ENCODE data around the gene SENP5. TPM values are rescaled to one million over a fixed set of nuclear protein-coding genes. Genes with fewer than 3 reads are reported as not detected.
A peak's percentile ranks its signal among the peaks of the same experiment; 100 is the strongest.
"Not testable (repeated sequence)": the region's sequence is repeated elsewhere in the genome, so short reads cannot be mapped to it uniquely, and the experiment has no call there.

Gene SENP5
- total and polyA plus RNA-seq, 5 experiments from 2014 or later: 5.4 to 43.2 (median 8.2) TPM

DNA sequence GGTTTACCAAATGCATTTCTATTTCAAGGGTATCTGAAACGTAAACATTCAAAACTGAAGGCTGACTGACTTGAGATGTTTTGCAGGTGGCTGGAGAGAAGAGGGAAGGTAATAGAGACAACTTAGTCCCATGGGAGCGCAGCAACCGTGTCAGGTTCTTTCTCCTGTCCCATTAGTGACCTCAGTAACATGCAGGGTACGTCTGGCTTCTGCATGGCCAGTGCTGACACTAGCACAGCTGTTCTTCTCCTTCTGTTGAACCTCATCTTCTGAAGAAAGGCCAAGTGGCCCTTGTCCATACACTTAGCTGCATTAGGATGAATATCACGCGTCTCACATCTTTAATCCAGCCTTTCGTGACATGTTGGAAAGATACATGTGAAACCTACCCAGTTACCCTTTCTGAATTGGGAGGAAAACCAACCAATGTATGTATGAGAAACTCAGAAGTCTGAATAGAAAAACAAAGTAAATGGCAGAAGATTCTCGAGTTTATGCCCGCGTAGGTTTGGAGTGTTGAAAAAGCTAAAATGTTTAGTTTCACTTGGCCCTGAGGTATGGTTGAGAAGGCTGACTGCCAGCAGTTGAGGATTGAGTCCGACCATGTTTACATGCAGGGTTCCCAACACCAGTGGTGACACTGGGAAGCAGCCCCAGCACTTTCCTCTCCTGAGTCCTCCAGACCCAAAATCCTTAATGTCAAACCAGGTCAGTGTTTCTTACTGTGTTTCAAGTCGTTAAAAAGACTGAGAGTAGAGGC, 64.3 kb downstream of the SENP5 start:
- no peak for ATAC-seq
- DNase-seq: no peak
- Mint-ChIP-seq H3K4me3 (no peak overlapping the region), H3K27me3 (no peaks in the 10 kb centered on the region), H3K36me3 (peaks cover 4 to 91% (median 10%) of the 10 kb centered on the region in 3 donors), H3K4me1 (peaks cover 0 to 2% (median under 1%) of the 10 kb centered on the region in 4 donors), H3K9me3 (no peaks in the 10 kb centered on the region), H3K27ac (peak overlapping the region in 3 of 10 donors; percentile 25 to 79 (median 56))
- POLR2A ChIA-PET: interaction anchor here (0.6 kb wide), 1 partner anchor 9 kb away, joined by 3 read pairs; no protein-coding TSS in a partner anchor

DNA sequence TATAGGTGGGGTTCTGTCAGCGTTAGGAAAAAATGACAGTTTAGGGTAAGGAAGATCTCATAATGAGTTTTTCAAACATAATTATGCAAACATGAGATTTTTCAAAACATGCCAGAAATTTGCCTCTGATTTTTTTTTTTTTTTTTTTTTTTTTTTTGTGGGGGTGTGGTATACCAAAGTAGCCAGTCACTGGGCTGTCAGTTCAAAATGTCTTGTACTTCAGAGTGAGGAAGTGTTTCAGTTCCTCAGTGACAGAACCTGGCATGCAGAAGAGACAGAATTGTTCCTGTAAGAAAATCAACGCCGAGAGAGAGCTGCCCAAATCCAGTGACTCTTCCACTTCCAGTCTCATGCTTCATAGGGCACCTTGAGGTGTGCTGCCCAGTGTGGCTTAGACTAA, 64.9 kb downstream of the SENP5 start:
- H3K27me3 Mint-ChIP-seq: no peaks in the 10 kb centered on the region
- ATAC-seq (peak in 1 of 2 donors; percentile 23), DNase-seq (no peak)
- peak overlapping the region in 3 of 10 donors; percentile 25 to 79 (median 56) for H3K27ac Mint-ChIP-seq
- no peaks in the 10 kb centered on the region for H3K9me3 Mint-ChIP-seq
- H3K4me1 Mint-ChIP-seq: peaks cover 0 to 1% (median 0%) of the 10 kb centered on the region in 4 donors
- peaks cover 4 to 92% (median 12%) of the 10 kb centered on the region in 3 donors for H3K36me3 Mint-ChIP-seq
- no peak overlapping the region for H3K4me3 Mint-ChIP-seq
- POLR2A ChIA-PET: interaction anchor here (0.6 kb wide), 1 partner anchor 9 kb away, joined by 3 read pairs; no protein-coding TSS in a partner anchor

- H3K4me3 Mint-ChIP-seq: no peak overlapping the region
- no peak for DNase-seq
- POLR2A ChIA-PET: no interaction called here
- ATAC-seq: no peak
- H3K9me3 Mint-ChIP-seq: no peaks in the 10 kb centered on the region
- H3K27ac Mint-ChIP-seq: peak overlapping the region in 4 of 10 donors; percentile 29 to 51 (median 42)
- peaks cover 5 to 84% (median 14%) of the 10 kb centered on the region in 3 donors for H3K36me3 Mint-ChIP-seq
- H3K4me1 Mint-ChIP-seq: peaks cover 7 to 24% (median 19%) of the 10 kb centered on the region in 4 donors
- no peaks in the 10 kb centered on the region for H3K27me3 Mint-ChIP-seq
These were observed 68.6 kb downstream of the SENP5 start for GRCh38 chr3:196936288-196936687.

DNA sequence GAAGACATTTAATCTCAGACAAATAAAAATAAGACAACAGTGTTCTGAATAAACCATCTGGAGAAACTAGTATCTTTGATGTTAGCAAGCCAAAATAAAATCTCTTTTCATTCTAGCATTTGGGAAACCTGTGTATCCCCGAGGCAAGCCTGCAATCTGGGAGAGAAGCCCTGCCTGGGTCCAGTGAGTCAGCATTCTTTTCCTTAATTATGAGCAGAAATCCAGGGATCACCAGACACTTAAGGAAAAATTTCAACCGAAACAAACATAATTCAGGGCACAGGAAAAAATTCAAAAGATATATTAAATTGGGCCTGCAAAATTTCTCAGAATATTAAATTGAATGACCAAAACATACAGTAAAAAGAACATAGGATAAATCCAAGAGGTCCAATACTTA, 70.4 kb downstream of the SENP5 start:
- peaks cover 0 to 3% (median 0%) of the 10 kb centered on the region in 5 donors for H3K27me3 Mint-ChIP-seq
- no peak for DNase-seq
- peaks cover 15 to 34% (median 32%) of the 10 kb centered on the region in 4 donors for H3K4me1 Mint-ChIP-seq
- peaks cover 4 to 73% (median 10%) of the 10 kb centered on the region in 3 donors for H3K36me3 Mint-ChIP-seq
- no peak for ATAC-seq
- H3K27ac Mint-ChIP-seq: peak overlapping the region in 1 of 10 donors; percentile 11
- H3K4me3 Mint-ChIP-seq: no peak overlapping the region
- peaks cover 0 to 1% (median 0%) of the 10 kb centered on the region in 9 donors for H3K9me3 Mint-ChIP-seq
- POLR2A ChIA-PET: no interaction called here

DNA sequence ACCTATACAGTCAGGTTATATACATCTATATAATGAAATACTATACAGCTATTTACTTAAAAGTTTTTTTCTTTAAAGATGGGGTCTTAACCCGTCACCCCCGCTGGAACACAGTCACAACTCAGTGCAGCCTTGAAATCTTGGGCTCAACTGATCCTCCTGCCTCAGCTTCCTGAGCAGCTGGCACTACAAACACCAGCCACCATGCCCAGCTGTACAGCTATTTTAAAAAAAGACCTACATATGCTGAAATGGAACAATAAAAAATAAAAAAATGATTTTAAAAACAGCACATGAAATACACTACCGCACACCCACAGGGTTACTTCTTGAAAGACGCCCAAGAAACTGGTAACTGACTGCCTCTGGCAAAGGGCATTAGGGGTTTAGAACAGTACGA, 70.9 kb downstream of the SENP5 start:
- DNase-seq (no peak), ATAC-seq (no peak)
- POLR2A ChIA-PET: interaction anchor here (0.7 kb wide), 1 partner anchor 50 kb away, joined by 3 read pairs; no protein-coding TSS in a partner anchor
- Mint-ChIP-seq H3K27ac (peak overlapping the region in 5 of 10 donors; percentile 41 to 73 (median 46)), H3K36me3 (peaks cover 4 to 69% (median 9%) of the 10 kb centered on the region in 3 donors), H3K4me1 (peaks cover 17 to 39% (median 36%) of the 10 kb centered on the region in 4 donors), H3K4me3 (peak overlapping the region in 1 of 10 donors; percentile 29), H3K27me3 (peaks cover 0 to 3% (median 0%) of the 10 kb centered on the region in 5 donors), H3K9me3 (peaks cover 0 to 1% (median 0%) of the 10 kb centered on the region in 9 donors)

- Mint-ChIP-seq H3K9me3 (peaks cover 0 to 1% (median 0%) of the 10 kb centered on the region in 9 donors), H3K4me3 (peak overlapping the region; percentile 87 to 99 (median 96)), H3K27ac (peak overlapping the region; percentile 95 to 99 (median 98)), H3K4me1 (peaks cover 23 to 54% (median 51%) of the 10 kb centered on the region in 4 donors), H3K36me3 (peaks cover 4 to 49% (median 4%) of the 10 kb centered on the region in 3 donors), H3K27me3 (peaks cover 0 to 3% (median 0%) of the 10 kb centered on the region in 5 donors)
- ATAC-seq: peak; percentile 52 to 54
- DNase-seq: peak in 9 of 10 donors; percentile 33 to 80 (median 63)
- POLR2A ChIA-PET: interaction anchor here (0.6 to 2.9 kb wide), 14 partner anchors 28 to 865 kb away, joined by 3 to 55 read pairs (median 6); partner anchors contain the start of genes CEP19, DLG1, FBXO45 and PAK2
These were observed 74.1 kb downstream of the SENP5 start for GRCh38 chr3:196941729-196942225.

- H3K27ac Mint-ChIP-seq: peak within 1 kb of the TSS; percentile 95 to 99 (median 98)
- ATAC-seq (peak; percentile 93), DNase-seq (peak; percentile 98 to 100 (median 99))
- H3K27me3 Mint-ChIP-seq: peaks cover 0 to 3% (median 0%) of the 10 kb centered on the region in 5 donors
- H3K9me3 Mint-ChIP-seq: peaks cover 0 to 1% (median 0%) of the 10 kb centered on the region in 9 donors
- peak within 1 kb of the TSS; percentile 87 to 99 (median 96) for H3K4me3 Mint-ChIP-seq
- H3K4me1 Mint-ChIP-seq: peaks cover 23 to 54% (median 51%) of the 10 kb centered on the region in 4 donors
- POLR2A ChIA-PET: interaction anchor here (0.6 to 2.9 kb wide), 17 partner anchors 19 to 864 kb away, joined by 3 to 55 read pairs (median 5); partner anchors contain the start of genes CEP19, DLG1, FBXO45 and PAK2
- H3K36me3 Mint-ChIP-seq: peaks cover 4 to 43% (median 4%) of the 10 kb centered on the region in 3 donors
These were observed 74.7 kb downstream of the SENP5 start, which contains the start of gene NCBP2 for GRCh38 chr3:196942226-196942914. Gene NCBP2, minus strand, starts transcription at chr3:196942528. Its CDS starts 25 bp downstream, at chr3:196942503.

DNA sequence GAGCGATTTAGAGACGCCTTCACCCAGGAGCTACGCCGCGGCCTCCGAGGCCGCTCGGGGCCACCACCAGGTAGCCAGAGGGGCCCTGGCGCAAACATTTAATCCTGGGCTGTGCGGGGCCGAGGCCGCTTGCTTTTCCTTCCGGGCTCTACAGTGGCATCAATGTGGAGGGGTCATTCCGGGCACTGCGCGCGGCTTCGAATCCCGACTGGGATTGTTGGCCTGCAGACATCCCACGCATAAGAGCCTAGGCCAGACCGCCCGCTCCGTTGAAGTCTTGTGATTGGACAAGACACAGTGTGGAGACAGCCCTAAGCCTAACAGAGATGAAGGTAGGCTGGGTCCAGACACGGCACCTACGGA, 75.2 kb downstream of the SENP5 start:
- Mint-ChIP-seq H3K27ac (peak overlapping the region; percentile 85 to 99 (median 97)), H3K36me3 (peaks cover 0 to 38% (median under 1%) of the 10 kb centered on the region in 3 donors), H3K4me3 (peak overlapping the region; percentile 80 to 99 (median 96)), H3K9me3 (peaks cover 0 to 1% (median 0%) of the 10 kb centered on the region in 9 donors), H3K27me3 (peaks cover 0 to 3% (median 0%) of the 10 kb centered on the region in 5 donors), H3K4me1 (peaks cover 21 to 54% (median 51%) of the 10 kb centered on the region in 4 donors)
- peak in 2 of 10 donors; percentile 14 to 19 for DNase-seq
- POLR2A ChIA-PET: interaction anchor here (0.6 to 2.9 kb wide), 14 partner anchors 18 to 791 kb away, joined by 3 to 55 read pairs (median 5); partner anchors contain the start of genes CEP19, DLG1, FBXO45 and PAK2
- no peak for ATAC-seq

GRCh38 chr3:196944037-196944790, 76.5 kb downstream of the SENP5 start:
- H3K4me1 Mint-ChIP-seq: peaks cover 21 to 51% (median 51%) of the 10 kb centered on the region in 4 donors
- POLR2A ChIA-PET: interaction anchor here (1.2 kb wide), 1 partner anchor 75 kb away, joined by 3 read pairs; no protein-coding TSS in a partner anchor
- H3K27me3 Mint-ChIP-seq: not testable (repeated sequence)

GRCh38 chr3:196947136-196947859, 79.6 kb downstream of the SENP5 start:
- ATAC-seq: no peak
- peak overlapping the region in 2 of 10 donors; percentile 12 to 79 for H3K27ac Mint-ChIP-seq
- peaks cover 9 to 26% (median 23%) of the 10 kb centered on the region in 4 donors for H3K4me1 Mint-ChIP-seq
- POLR2A ChIA-PET: interaction anchor here (0.5 kb wide), 1 partner anchor 329 kb away, joined by 3 read pairs; no protein-coding TSS in a partner anchor
- no peak overlapping the region for H3K4me3 Mint-ChIP-seq
- H3K27me3 Mint-ChIP-seq: peaks cover 0 to 2% (median 0%) of the 10 kb centered on the region in 5 donors
- DNase-seq: no peak
- peaks cover 0 to 1% (median 0%) of the 10 kb centered on the region in 9 donors for H3K9me3 Mint-ChIP-seq
- H3K36me3 Mint-ChIP-seq: peaks cover 0 to 8% (median 0%) of the 10 kb centered on the region in 3 donors

More at GRCh38 chr3:196944037-196944790, 76.5 kb downstream of the SENP5 start:
- not testable (repeated sequence) for DNase-seq, H3K9me3 Mint-ChIP-seq, ATAC-seq
- peaks cover 0 to 25% (median 0%) of the 10 kb centered on the region in 3 donors for H3K36me3 Mint-ChIP-seq
- peak overlapping the region; percentile 22 to 98 (median 82) for H3K4me3 Mint-ChIP-seq
- H3K27ac Mint-ChIP-seq: peak overlapping the region; percentile 32 to 99 (median 91)

Data from naive thymus-derived CD8-positive, alpha-beta T cell (primary cell).